Measurements from ENCODE around the gene NPSR1.

DNA sequence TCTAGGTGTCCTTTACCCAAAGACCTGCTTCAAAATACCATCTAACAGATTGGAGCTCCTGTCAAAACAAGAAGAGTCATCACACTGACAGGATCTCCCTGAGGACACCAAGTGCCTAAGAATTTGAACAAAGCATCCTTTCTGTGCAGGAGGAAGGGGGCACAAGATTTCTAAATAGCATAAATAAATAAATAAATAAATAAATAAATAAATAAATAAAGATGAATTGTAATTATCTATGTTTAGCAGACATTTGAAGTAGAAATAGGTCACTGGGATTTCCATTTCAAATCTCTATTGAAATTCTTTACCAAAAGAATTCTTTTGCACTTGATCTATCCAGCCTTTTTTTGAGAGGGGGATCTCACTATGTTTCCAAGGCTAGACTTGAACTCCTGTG lies 65.3 kb downstream of the NPSR1 start:
- TF ChIP-seq, protein P1, sequence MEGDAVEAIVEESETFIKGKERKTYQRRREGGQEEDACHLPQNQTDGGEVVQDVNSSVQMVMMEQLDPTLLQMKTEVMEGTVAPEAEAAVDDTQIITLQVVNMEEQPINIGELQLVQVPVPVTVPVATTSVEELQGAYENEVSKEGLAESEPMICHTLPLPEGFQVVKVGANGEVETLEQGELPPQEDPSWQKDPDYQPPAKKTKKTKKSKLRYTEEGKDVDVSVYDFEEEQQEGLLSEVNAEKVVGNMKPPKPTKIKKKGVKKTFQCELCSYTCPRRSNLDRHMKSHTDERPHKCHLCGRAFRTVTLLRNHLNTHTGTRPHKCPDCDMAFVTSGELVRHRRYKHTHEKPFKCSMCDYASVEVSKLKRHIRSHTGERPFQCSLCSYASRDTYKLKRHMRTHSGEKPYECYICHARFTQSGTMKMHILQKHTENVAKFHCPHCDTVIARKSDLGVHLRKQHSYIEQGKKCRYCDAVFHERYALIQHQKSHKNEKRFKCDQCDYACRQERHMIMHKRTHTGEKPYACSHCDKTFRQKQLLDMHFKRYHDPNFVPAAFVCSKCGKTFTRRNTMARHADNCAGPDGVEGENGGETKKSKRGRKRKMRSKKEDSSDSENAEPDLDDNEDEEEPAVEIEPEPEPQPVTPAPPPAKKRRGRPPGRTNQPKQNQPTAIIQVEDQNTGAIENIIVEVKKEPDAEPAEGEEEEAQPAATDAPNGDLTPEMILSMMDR (IDR thresholded peaks at IDR 0.05): no peak
- no peak for TF ChIP-seq POLR2A (IDR thresholded peaks at IDR 0.05; ENCODE audit: low read depth)
- TF ChIP-seq EP300 (IDR thresholded peaks at IDR 0.05): no peak
- TF ChIP-seq POLR2AphosphoS5 (IDR thresholded peaks at IDR 0.05): no peak
